ENCODE measurements around the gene SBF2. TPM values are rescaled to one million over a fixed set of nuclear protein-coding genes. Genes with fewer than 3 reads are reported as not detected.
"Not testable (repeated sequence)": the region's sequence is repeated elsewhere in the genome, so short reads cannot be mapped to it uniquely, and the experiment has no call there.

The SBF2 gene
- total RNA-seq, 1 donor from 2014 or later = 30.7 TPM

DNA sequence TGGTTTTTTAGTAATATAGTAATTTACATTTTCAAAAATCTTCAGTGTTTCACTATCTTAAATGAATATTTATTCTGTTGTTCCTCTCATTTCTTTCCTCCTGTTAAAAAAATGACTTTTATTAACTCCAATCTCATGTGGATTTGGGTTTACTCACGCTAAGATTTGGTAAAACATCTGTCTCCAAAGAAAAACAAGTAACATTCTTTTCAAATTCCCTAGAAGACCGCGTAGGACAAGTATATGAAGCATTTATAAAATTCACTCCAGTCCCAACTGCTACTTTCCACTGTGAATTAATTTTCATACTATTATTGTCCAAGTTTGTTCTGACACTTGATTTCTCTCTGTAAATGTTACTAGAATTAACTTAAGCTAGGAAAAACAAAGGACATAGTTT is 26.2 kb downstream of the SBF2 start:
- DNase-seq = no peak
- H3K4me3 Mint-ChIP-seq (ENCODE audit: unreplicated experiment) = no peak overlapping the region
- H3K9me3 Mint-ChIP-seq (ENCODE audit: unreplicated experiment) = no peaks in the 10 kb centered on the region
- H3K4me1 Mint-ChIP-seq (ENCODE audit: low read depth, unreplicated experiment) = no peaks in the 10 kb centered on the region
- no peak overlapping the region for H3K27ac Mint-ChIP-seq (ENCODE audit: unreplicated experiment)
- TF ChIP-seq, protein P1, sequence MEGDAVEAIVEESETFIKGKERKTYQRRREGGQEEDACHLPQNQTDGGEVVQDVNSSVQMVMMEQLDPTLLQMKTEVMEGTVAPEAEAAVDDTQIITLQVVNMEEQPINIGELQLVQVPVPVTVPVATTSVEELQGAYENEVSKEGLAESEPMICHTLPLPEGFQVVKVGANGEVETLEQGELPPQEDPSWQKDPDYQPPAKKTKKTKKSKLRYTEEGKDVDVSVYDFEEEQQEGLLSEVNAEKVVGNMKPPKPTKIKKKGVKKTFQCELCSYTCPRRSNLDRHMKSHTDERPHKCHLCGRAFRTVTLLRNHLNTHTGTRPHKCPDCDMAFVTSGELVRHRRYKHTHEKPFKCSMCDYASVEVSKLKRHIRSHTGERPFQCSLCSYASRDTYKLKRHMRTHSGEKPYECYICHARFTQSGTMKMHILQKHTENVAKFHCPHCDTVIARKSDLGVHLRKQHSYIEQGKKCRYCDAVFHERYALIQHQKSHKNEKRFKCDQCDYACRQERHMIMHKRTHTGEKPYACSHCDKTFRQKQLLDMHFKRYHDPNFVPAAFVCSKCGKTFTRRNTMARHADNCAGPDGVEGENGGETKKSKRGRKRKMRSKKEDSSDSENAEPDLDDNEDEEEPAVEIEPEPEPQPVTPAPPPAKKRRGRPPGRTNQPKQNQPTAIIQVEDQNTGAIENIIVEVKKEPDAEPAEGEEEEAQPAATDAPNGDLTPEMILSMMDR (IDR thresholded peaks at IDR 0.05; ENCODE audit: partially characterized antibody, unreplicated experiment) = no peak
- H3K36me3 Mint-ChIP-seq (ENCODE audit: unreplicated experiment) = no peaks in the 10 kb centered on the region
- H3K27me3 Mint-ChIP-seq (ENCODE audit: unreplicated experiment) = peaks cover 1% of the 10 kb centered on the region

DNA sequence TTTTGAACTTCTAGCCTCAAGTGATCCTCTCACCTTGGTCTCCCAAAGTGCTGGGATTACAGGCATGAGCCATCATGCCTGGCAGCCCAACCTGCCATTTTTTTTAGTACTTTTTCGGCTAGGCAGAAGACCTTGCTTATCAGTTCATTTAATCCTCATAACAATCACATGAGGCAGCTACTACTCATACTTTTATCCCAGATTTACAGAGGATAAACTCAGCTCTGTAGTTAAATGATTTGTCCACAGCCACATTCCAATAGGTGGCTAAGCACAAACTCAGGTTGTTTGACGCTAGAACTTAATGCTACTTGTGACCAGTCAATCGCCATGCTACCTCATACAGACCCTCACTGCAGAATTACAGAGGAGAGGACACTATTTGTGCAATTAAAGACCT is 28.1 kb downstream of the SBF2 start:
- Mint-ChIP-seq H3K9me3 (ENCODE audit: unreplicated experiment) (no peaks in the 10 kb centered on the region), H3K27ac (ENCODE audit: unreplicated experiment) (no peak overlapping the region), H3K36me3 (ENCODE audit: unreplicated experiment) (no peaks in the 10 kb centered on the region), H3K4me3 (ENCODE audit: unreplicated experiment) (no peak overlapping the region), H3K27me3 (ENCODE audit: unreplicated experiment) (peaks cover 1% of the 10 kb centered on the region), H3K4me1 (ENCODE audit: low read depth, unreplicated experiment) (no peaks in the 10 kb centered on the region)
- TF ChIP-seq, protein P1 (IDR thresholded peaks at IDR 0.05; ENCODE audit: partially characterized antibody, unreplicated experiment) = no peak
- no peak for DNase-seq

DNA sequence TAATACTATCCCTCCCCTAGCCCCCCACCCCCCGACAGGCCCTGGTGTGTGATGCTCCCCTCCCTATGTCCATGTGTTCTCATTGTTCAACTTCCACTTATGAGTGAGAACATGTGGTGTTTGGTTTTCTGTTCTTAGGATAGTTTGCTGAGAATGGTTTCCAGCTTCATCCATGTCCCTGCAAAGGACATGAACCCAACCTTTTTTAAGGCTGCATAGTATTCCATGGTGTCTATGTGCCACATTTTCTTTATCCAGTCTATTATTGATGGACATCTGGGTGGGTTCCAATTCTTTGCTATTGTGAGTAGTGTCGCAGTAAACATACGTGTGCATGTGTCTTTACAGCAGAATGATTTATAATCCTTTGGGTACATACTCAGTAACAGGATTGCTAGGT is 29.3 kb downstream of the SBF2 start:
- not testable (repeated sequence) for H3K27me3 Mint-ChIP-seq (ENCODE audit: unreplicated experiment); H3K36me3 Mint-ChIP-seq (ENCODE audit: unreplicated experiment); H3K9me3 Mint-ChIP-seq (ENCODE audit: unreplicated experiment); DNase-seq; H3K4me3 Mint-ChIP-seq (ENCODE audit: unreplicated experiment); H3K4me1 Mint-ChIP-seq (ENCODE audit: low read depth, unreplicated experiment); H3K27ac Mint-ChIP-seq (ENCODE audit: unreplicated experiment)

DNA sequence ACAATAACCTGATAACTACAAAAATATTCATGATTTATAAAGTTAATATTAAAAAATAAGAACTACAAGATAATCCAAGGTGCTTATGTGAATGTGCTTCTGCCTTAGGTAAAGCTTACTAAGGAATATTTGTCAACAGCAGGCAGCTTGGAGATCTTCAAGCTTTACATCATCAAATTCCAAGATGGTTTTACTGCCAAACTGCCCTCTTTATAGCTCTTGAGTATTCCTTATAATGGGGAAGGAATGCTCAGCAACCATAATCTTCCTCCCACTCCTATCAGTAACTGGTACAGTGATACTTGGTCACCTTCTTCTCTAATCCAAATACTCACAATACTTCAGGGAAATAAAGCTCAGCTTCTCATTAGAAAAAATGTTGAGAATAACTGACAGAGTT is 30.1 kb downstream of the SBF2 start:
- Mint-ChIP-seq H3K4me1 (ENCODE audit: low read depth, unreplicated experiment) (no peaks in the 10 kb centered on the region), H3K36me3 (ENCODE audit: unreplicated experiment) (no peaks in the 10 kb centered on the region), H3K27ac (ENCODE audit: unreplicated experiment) (no peak overlapping the region), H3K4me3 (ENCODE audit: unreplicated experiment) (no peak overlapping the region), H3K9me3 (ENCODE audit: unreplicated experiment) (no peaks in the 10 kb centered on the region), H3K27me3 (ENCODE audit: unreplicated experiment) (peaks cover 1% of the 10 kb centered on the region)
- DNase-seq = no peak
- TF ChIP-seq, protein P1 (IDR thresholded peaks at IDR 0.05; ENCODE audit: partially characterized antibody, unreplicated experiment) = no peak

DNA sequence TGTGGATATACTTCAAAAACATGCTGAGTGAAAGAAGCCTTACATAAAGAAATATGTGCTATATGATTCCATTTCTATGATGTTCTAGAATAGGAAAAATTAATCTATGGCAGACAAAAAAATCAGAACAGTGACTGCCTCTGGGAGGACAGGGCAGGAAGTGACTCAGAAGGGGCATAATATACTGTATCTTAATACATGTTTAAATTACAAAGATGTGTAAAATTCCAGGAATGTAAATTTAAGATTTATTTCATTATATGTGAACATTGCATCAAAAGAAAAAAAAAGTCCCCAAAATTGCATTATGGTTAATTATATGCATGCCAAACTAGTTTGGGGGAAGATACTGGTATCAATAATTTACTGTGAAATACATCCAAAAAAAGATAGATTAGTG is 32.2 kb downstream of the SBF2 start:
- H3K9me3 Mint-ChIP-seq (ENCODE audit: unreplicated experiment) = no peaks in the 10 kb centered on the region
- H3K27ac Mint-ChIP-seq (ENCODE audit: unreplicated experiment) = no peak overlapping the region
- TF ChIP-seq, protein P1 (IDR thresholded peaks at IDR 0.05; ENCODE audit: partially characterized antibody, unreplicated experiment) = no peak
- no peaks in the 10 kb centered on the region for H3K4me1 Mint-ChIP-seq (ENCODE audit: low read depth, unreplicated experiment)
- H3K36me3 Mint-ChIP-seq (ENCODE audit: unreplicated experiment) = no peaks in the 10 kb centered on the region
- no peak overlapping the region for H3K4me3 Mint-ChIP-seq (ENCODE audit: unreplicated experiment)
- H3K27me3 Mint-ChIP-seq (ENCODE audit: unreplicated experiment) = peaks cover 1% of the 10 kb centered on the region
- no peak for DNase-seq

DNA sequence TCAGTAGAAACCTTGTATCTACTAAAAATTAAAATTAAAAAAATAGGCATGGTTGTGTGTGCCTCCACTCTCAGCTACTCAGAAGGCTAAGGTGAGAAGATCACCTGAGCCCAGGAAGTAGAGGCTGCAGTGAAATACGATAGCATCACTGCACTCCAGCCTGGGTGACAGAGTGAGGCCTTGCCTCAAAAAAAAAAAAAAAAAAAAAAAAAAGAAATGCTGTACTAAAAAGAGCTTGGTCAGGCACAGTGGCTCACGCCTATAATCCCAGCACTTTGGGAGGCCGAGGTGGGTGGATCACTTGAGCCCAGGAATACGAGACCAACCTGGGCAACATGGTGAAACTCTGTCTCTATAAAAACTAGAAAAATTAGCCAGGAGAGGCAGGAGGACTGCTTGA is 36.5 kb downstream of the SBF2 start:
- Mint-ChIP-seq H3K4me1 (ENCODE audit: low read depth, unreplicated experiment) (no peaks in the 10 kb centered on the region), H3K9me3 (ENCODE audit: unreplicated experiment) (no peaks in the 10 kb centered on the region), H3K4me3 (ENCODE audit: unreplicated experiment) (no peak overlapping the region), H3K27me3 (ENCODE audit: unreplicated experiment) (no peaks in the 10 kb centered on the region), H3K27ac (ENCODE audit: unreplicated experiment) (no peak overlapping the region), H3K36me3 (ENCODE audit: unreplicated experiment) (no peaks in the 10 kb centered on the region)
- TF ChIP-seq, protein P1 (IDR thresholded peaks at IDR 0.05; ENCODE audit: partially characterized antibody, unreplicated experiment) = no peak
- DNase-seq = no peak

Data from glutamatergic neuron (in vitro differentiated cells).